Right ventricle myocardium superior (tissue), 1 donor: ENCODE measurements around the gene BRWD1. TPM values are rescaled to one million over a fixed set of nuclear protein-coding genes. Genes with fewer than 3 reads are reported as not detected.
"Not testable (repeated sequence)": the region's sequence is repeated elsewhere in the genome, so short reads cannot be mapped to it uniquely, and the experiment has no call there.

ENCODE experiments used
- ATAC-seq: fragments of 200-7000 bp; cut with Tn5 transposase; one replicate; pipeline ENCODE4 v1.9.1; 2020; ENCODE audit warnings: mild to moderate bottlenecking; ENCODE audit not compliant: poor library complexity
- DNase-seq: peaks from one replicate; pipeline ENCODE4 v3.0.0-alpha.2; 2020
- intact Hi-C: fragments of 100-400 bp; cut with DNase I; formaldehyde crosslinking; loops from one replicate; pipeline ENCODE4 v1.11.2; 2022
- total RNA-seq: library from RNA; stranded (reverse); fragmentation: NEBNext Ultra II Directional; extraction: Animal tissue kit (Norgen Biotek cat#: 25700); gene quantifications from one replicate; pipeline ENCODE4 v1.2.1, GENCODE V29; 2021
- donor health status: DM: no; HTN: yes; CAD: no; lungs with severe emphysema.

The BRWD1 gene
- total RNA-seq, 1 donor from 2014 or later = 29.1 TPM

DNA sequence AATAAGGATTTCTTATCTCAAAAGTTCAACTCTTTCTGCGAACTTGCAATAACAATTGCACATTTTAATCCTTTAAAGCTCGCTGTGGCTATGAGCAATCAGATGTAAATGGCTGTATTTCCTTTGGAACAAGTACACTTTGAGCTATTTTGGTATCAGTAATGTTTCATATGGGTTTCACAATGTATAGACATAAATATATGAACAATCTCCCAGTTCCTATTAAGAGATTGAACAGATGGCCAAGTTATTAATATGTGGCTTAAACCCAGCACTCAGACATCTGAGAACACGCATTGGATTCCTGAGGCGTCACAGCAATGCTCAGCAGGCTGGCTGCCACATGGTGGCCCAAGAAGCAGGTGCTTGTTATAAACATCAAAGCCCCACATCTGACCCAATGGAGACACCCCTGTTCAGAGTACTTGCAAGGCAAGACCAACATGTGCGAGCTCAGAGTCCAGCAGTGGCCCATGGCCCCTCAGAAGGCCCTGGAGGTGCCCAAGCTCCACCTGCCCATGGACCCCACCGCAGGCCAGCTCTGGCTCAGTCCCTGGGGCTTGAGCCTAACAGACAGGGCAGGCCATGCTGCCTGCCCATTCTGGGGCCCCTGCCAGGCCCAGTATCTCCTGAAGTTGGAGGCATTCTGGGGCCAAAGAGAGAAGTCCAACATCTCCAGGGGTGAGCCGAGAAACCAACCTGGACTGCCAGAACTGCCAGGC, 153.9 kb downstream of the BRWD1 start:
- DNase-seq (no peak), ATAC-seq (no peak)
- intact Hi-C loops = no loop called here

- ATAC-seq, intact Hi-C loops, DNase-seq: not testable (repeated sequence)
Observed at GRCh38 chr21:39157241-39157640, 156.2 kb downstream of the BRWD1 start.

- no peak for DNase-seq
- no peak for ATAC-seq
- intact Hi-C loops = no loop called here
Observed at GRCh38 chr21:39156024-39156423, 157.4 kb downstream of the BRWD1 start.

DNA sequence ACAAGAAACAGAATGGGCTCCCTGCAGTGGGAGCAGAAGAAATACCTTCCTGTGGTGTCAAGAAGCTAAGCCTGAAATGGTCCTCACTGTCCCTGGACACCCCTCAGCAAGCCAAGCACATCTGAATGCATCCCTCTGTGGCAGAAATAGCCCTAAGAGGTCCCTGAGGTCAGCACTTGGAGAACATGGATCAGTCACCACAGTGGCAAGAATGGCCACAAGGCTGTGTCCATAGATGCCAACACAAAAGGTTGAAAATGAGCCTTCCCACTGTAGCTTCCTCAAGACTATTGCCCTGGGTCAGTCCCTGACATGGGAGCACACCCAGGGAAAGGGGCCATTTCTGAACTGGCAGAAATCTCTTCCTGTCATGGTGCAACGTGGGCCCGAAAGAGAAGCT, 157.9 kb downstream of the BRWD1 start:
- DNase-seq (no peak), ATAC-seq (no peak)
- intact Hi-C loops = no loop called here

DNA sequence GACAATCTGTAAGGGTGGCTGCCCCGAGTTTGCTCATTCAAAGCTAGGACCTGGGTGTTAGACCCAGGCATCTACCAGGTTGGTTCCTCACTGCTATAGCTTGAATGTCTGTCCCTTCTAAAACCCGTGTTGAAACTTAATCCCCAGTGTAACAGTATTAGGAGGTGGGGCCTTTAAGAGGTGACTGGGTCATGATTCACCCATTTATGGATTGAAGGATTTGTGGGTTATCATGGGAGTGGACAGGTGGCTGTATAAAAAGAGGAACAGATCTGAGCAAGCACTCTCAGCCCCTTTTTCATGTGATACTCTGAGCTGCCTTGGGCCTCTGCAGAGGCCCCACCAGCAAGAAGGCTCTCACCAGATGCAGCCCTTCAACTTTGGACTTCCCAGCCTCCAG, 159.6 kb downstream of the BRWD1 start:
- ATAC-seq = no peak
- intact Hi-C loops = no loop called here

DNA sequence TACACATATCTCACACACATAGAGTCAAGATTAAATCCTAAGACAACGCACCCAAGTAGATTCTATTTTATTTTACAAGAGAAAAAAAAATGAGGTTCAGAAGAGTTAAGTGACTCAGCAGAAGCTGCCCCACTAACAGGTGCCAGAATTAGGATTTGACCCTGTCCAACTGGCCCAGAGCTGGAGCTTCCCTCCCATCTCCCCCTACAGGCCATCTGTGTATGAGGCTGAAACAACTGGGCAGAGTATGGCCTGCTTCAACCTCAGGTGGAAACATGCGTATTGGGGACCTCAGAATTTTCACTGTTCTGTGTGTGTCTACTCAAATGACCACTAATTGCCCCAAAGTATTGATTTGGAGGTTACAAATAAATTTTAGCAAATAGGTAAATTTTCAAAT, 160.1 kb downstream of the BRWD1 start:
- ATAC-seq (peak; percentile 53), DNase-seq (no peak)
- intact Hi-C loops = no loop called here

More for the DNA sequence above, 159.6 kb downstream of the BRWD1 start:
- no peak for DNase-seq

- intact Hi-C loops = no loop called here
- DNase-seq = no peak
Observed at GRCh38 chr21:39152271-39152670, 161.2 kb downstream of the BRWD1 start.

GRCh38 chr21:39150877-39151276, 162.6 kb downstream of the BRWD1 start:
- intact Hi-C loops = no loop called here
- DNase-seq = no peak
- ATAC-seq = no peak

More at GRCh38 chr21:39152271-39152670, 161.2 kb downstream of the BRWD1 start:
- no peak for ATAC-seq

DNA sequence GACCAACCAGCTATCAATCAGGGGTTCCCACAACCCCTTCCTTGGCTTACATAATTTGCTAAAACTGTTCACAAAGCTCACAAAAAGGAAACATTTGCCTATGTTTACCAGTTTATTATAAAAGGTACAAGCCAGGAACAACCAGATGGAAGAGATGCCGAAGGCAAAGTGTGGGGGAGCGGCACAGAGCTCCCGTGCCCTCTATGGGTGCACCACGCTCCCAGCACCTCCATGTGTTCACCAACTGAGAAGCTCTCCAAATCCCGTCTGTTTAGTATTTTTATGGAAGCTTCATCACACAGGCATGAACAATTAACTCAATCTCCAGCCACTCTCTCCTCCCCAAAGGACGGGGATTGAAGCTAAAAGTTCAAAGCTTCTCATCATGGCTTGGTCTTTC, 163.1 kb downstream of the BRWD1 start:
- no peak for ATAC-seq
- no peak for DNase-seq
- intact Hi-C loops = no loop called here

GRCh38 chr21:39149882-39150281, 163.6 kb downstream of the BRWD1 start:
- intact Hi-C loops = no loop called here
- DNase-seq (no peak), ATAC-seq (no peak)

- ATAC-seq (no peak), DNase-seq (no peak)
- intact Hi-C loops = no loop called here
Observed at GRCh38 chr21:39148975-39149374, 164.5 kb downstream of the BRWD1 start.

DNA sequence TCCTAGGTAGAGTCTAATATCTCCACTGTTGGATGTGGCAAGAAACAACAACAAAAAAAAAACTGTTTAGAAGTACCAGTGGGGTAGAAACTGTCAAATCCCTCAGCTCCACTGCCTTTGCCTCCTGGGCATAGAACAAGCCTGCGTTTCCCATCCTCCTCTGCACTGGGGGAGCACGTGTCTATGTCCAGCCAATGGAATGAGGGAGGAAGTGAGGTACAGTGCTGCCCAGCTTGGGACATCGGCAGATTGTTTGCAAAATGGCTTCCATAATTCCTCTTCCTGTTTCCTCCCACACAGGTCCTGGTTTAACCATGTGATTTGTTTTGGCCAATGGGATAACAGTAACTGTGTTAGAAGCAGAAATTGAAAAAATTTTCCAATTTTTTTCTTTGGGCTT, 169.2 kb downstream of the BRWD1 start:
- ATAC-seq = no peak
- no peak for DNase-seq
- intact Hi-C loops = no loop called here

- ATAC-seq (no peak), DNase-seq (no peak)
- intact Hi-C loops = no loop called here
Observed at GRCh38 chr21:39142972-39143371, 170.5 kb downstream of the BRWD1 start.

- DNase-seq (no peak), ATAC-seq (no peak)
- intact Hi-C loops = no loop called here
Observed at GRCh38 chr21:39141502-39141901, 171.9 kb downstream of the BRWD1 start.

DNA sequence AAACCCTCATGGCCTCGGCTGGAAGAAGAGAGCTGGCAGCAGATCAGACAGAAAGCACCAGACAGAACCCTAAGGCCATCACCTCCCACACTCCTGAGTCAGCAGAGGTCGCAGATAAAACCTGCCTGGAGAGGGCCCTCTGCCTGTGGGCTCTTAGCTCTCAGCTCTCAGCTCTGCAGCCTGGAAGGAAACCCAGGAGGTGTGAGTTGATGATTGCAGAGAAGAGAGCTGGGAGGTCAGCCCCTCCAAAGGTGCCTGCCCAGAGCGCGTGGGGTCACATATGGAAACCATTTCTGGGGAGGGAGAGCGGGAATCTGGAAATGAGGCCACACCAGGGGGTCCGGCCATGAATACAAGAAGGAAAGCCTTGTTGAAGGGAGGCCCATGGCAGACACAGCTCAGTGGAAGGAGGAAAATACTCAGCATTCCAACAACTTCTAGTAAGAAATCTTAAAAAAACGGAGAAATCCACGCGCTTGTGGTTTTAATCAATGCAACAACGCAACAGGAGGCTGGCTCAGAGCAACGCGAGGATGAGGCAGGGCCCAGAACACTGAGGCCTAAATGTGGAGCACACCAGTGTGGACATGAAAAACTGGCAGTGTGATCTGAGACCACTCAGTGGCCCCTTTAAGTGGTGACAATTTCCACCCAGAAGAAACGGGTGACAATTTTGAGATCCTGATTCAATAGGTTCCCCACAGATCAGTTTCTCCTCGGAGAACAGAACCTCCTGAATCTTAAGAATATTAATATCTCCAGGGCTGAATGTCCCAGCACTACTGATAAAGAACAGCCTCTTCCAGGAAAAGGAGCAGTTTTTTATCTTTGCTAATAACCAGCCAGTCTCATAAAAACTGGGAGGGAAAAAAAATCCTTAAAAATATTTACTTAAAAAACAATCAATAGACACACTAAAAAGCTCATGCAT, 175.9 kb downstream of the BRWD1 start:
- ATAC-seq = peak; percentile 40
- intact Hi-C loops = loop anchor here (1.0 kb wide), 1 partner anchor 403 kb away; no protein-coding TSS in a partner anchor
- no peak for DNase-seq

- intact Hi-C loops = no loop called here
Observed at GRCh38 chr21:39136711-39137110, 176.7 kb downstream of the BRWD1 start.

DNA sequence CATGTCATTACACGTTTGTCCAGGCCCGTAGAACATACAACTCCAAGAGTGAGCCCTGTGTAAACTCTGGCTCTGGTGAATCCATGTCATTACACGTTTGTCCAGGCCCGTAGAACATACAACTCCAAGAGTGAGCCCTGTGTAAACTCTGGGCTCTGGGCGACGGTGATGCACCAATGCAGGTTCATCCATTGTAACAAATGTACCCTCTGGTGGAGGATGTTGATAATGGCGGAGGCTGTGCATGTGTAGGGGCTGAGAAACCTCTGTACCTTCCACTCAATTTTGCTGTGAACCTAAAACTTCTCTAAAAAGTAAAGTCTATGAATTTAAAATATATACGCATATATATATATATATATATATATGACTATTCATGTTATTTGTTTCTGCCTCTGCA, 177.3 kb downstream of the BRWD1 start:
- ATAC-seq, DNase-seq, intact Hi-C loops: not testable (repeated sequence)

More at GRCh38 chr21:39136711-39137110, 176.7 kb downstream of the BRWD1 start:
- DNase-seq (no peak), ATAC-seq (no peak)

- intact Hi-C loops = no loop called here
- DNase-seq (no peak), ATAC-seq (no peak)
Observed at GRCh38 chr21:39134288-39134810, 179.1 kb downstream of the BRWD1 start.
